HepG2 (cell line): ENCODE data around the gene FCAMR. TPM values are rescaled to one million over a fixed set of nuclear protein-coding genes. Genes with fewer than 3 reads are reported as not detected.
A peak's percentile ranks its signal among the peaks of the same experiment; 100 is the strongest.

Experiments
- ELF1 ChIP-seq: sonication (generic); formaldehyde crosslinking; IDR thresholded peaks from 2 replicates; pipeline ENCODE4 v1.4.0; 2020; ENCODE audit warnings: missing genetic modification reagents
- ESRRA ChIP-seq: sonication (generic); formaldehyde crosslinking; IDR thresholded peaks from 2 replicates; pipeline ENCODE4 v1.5.1; 2020; ENCODE audit warnings: mild to moderate bottlenecking, low read depth, missing genetic modification reagents
- ISX ChIP-seq: sonication (generic); formaldehyde crosslinking; conservative IDR thresholded peaks from 2 replicates; pipeline ENCODE4 v1.5.0; 2020; ENCODE audit warnings: missing genetic modification reagents
- PITX1 ChIP-seq: sonication (generic); formaldehyde crosslinking; IDR thresholded peaks from 2 replicates; pipeline ENCODE4 v1.5.1; 2020; ENCODE audit warnings: mild to moderate bottlenecking, missing genetic modification reagents
- REL ChIP-seq: sonication (generic); formaldehyde crosslinking; conservative IDR thresholded peaks from 2 replicates; pipeline ENCODE4 v1.8.0; 2022; ENCODE audit warnings: mild to moderate bottlenecking, missing genetic modification reagents, moderate library complexity
- ZNF3 ChIP-seq: IDR thresholded peaks from 2 replicates; pipeline ENCODE4 v1.7.0; 2017; ENCODE audit warnings: inconsistent platforms
- ZNF562 ChIP-seq: sonication (generic); formaldehyde crosslinking; IDR thresholded peaks from 2 replicates; pipeline ENCODE4 v1.8.0; 2022; ENCODE audit warnings: missing genetic modification reagents, borderline replicate concordance
- ZNF644 ChIP-seq: IDR thresholded peaks from 2 replicates; pipeline ENCODE4 v1.6.1; 2016; ENCODE audit warnings: low read depth
- polyA plus RNA-seq, 8 experiments: library from polyadenylated mRNA; depleted of rRNA in 3 of 8; stranded (reverse) in 7 of 8; unstranded in 1 of 8; fragments of >200 nt; fragmentation: Illumina TruSeq in 4 of 8; extraction: Trizol in 4 of 8; gene quantifications; 2 replicates each; pipeline versions ENCODE4 v1.2.1 to v1.2.3, GENCODE V29; 2011 to 2016; ENCODE audit warnings: low read depth in 4 of 8, missing spikeins in 1 of 8, mixed read lengths in 1 of 8; ENCODE audit not compliant: insufficient read depth in 1 of 8
- total RNA-seq, 5 experiments: library from RNA; depleted of rRNA; stranded (reverse); fragments of >200 nt; fragmentation: Illumina TruSeq; extraction: Trizol; gene quantifications; 2 replicates each; pipeline ENCODE4 v1.2.3, GENCODE V29; 2016; ENCODE audit warnings: low read depth in 1 of 5
- TF ChIP-seq, protein P1 (sequence below): sonication (generic); formaldehyde crosslinking; IDR thresholded peaks from 2 replicates; pipeline ENCODE4 v1.4.0; 2020; ENCODE audit warnings: missing genetic modification reagents, borderline replicate concordance
- TF ChIP-seq, protein P2 (sequence below): sonication (generic); formaldehyde crosslinking; IDR thresholded peaks from 2 replicates; pipeline ENCODE4 v1.4.0; 2020; ENCODE audit warnings: mild to moderate bottlenecking, missing genetic modification reagents
- TF ChIP-seq, protein P3 (sequence below): sonication (generic); formaldehyde crosslinking; IDR thresholded peaks from 2 replicates; pipeline ENCODE4 v1.5.0; 2020; ENCODE audit warnings: mild to moderate bottlenecking, missing genetic modification reagents, moderate library complexity
- TF ChIP-seq, protein P4 (sequence below): IDR thresholded peaks from 2 replicates; pipeline ENCODE4 v1.6.1; 2018; ENCODE audit warnings: missing genetic modification reagents, mild to moderate bottlenecking, missing compliant biosample characterization

FCAMR gene
- total and polyA plus RNA-seq, 2 of the 13 experiments (the other 11 are each of a cell fraction or from before 2014, with no cell fraction given): not detected

DNA sequence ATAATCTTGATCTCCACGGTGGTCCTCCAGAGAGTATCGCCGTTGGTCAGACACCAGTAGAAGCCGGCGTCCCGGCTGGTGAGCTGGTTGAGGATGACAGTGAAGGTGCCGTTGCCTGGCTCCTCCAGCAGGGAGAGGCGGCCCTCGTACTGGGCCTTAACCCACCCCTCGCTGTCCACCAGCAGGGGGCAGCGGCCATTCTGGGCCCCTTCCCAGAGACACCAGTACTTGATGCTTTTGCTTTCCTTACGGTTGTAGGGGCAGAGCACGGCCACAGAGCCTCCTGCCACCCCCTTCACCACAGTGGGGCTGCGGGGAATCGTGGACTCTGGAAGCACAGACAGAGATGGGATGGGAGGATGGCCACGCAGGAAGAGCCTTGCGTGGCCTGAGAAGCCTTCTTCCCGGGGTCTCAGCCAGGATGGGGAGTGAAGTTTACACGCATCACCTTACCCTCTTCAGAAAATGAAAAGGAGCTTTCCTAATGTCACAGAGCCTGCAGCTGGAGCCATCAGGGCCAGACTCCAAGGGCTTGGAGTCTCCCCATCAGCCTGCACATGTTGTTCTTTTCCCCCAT is 34.7 kb downstream of the FCAMR start (continued):
- TF ChIP-seq, protein P1, sequence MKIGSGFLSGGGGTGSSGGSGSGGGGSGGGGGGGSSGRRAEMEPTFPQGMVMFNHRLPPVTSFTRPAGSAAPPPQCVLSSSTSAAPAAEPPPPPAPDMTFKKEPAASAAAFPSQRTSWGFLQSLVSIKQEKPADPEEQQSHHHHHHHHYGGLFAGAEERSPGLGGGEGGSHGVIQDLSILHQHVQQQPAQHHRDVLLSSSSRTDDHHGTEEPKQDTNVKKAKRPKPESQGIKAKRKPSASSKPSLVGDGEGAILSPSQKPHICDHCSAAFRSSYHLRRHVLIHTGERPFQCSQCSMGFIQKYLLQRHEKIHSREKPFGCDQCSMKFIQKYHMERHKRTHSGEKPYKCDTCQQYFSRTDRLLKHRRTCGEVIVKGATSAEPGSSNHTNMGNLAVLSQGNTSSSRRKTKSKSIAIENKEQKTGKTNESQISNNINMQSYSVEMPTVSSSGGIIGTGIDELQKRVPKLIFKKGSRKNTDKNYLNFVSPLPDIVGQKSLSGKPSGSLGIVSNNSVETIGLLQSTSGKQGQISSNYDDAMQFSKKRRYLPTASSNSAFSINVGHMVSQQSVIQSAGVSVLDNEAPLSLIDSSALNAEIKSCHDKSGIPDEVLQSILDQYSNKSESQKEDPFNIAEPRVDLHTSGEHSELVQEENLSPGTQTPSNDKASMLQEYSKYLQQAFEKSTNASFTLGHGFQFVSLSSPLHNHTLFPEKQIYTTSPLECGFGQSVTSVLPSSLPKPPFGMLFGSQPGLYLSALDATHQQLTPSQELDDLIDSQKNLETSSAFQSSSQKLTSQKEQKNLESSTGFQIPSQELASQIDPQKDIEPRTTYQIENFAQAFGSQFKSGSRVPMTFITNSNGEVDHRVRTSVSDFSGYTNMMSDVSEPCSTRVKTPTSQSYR (CRISPR knock-in tag): no peak
- no peak for TF ChIP-seq REL (CRISPR knock-in tag)
- peak; percentile 22; the same call in 1 of the 2 replicates for TF ChIP-seq PITX1 (CRISPR knock-in tag)
- peak; percentile 42; the same call in 1 of the 2 replicates for TF ChIP-seq ZNF644 (CRISPR knock-in tag)
- TF ChIP-seq ESRRA (CRISPR knock-in tag): no peak
- TF ChIP-seq ELF1 (CRISPR knock-in tag): no peak
- no peak for TF ChIP-seq ZNF562 (CRISPR knock-in tag)
- TF ChIP-seq, protein P2, sequence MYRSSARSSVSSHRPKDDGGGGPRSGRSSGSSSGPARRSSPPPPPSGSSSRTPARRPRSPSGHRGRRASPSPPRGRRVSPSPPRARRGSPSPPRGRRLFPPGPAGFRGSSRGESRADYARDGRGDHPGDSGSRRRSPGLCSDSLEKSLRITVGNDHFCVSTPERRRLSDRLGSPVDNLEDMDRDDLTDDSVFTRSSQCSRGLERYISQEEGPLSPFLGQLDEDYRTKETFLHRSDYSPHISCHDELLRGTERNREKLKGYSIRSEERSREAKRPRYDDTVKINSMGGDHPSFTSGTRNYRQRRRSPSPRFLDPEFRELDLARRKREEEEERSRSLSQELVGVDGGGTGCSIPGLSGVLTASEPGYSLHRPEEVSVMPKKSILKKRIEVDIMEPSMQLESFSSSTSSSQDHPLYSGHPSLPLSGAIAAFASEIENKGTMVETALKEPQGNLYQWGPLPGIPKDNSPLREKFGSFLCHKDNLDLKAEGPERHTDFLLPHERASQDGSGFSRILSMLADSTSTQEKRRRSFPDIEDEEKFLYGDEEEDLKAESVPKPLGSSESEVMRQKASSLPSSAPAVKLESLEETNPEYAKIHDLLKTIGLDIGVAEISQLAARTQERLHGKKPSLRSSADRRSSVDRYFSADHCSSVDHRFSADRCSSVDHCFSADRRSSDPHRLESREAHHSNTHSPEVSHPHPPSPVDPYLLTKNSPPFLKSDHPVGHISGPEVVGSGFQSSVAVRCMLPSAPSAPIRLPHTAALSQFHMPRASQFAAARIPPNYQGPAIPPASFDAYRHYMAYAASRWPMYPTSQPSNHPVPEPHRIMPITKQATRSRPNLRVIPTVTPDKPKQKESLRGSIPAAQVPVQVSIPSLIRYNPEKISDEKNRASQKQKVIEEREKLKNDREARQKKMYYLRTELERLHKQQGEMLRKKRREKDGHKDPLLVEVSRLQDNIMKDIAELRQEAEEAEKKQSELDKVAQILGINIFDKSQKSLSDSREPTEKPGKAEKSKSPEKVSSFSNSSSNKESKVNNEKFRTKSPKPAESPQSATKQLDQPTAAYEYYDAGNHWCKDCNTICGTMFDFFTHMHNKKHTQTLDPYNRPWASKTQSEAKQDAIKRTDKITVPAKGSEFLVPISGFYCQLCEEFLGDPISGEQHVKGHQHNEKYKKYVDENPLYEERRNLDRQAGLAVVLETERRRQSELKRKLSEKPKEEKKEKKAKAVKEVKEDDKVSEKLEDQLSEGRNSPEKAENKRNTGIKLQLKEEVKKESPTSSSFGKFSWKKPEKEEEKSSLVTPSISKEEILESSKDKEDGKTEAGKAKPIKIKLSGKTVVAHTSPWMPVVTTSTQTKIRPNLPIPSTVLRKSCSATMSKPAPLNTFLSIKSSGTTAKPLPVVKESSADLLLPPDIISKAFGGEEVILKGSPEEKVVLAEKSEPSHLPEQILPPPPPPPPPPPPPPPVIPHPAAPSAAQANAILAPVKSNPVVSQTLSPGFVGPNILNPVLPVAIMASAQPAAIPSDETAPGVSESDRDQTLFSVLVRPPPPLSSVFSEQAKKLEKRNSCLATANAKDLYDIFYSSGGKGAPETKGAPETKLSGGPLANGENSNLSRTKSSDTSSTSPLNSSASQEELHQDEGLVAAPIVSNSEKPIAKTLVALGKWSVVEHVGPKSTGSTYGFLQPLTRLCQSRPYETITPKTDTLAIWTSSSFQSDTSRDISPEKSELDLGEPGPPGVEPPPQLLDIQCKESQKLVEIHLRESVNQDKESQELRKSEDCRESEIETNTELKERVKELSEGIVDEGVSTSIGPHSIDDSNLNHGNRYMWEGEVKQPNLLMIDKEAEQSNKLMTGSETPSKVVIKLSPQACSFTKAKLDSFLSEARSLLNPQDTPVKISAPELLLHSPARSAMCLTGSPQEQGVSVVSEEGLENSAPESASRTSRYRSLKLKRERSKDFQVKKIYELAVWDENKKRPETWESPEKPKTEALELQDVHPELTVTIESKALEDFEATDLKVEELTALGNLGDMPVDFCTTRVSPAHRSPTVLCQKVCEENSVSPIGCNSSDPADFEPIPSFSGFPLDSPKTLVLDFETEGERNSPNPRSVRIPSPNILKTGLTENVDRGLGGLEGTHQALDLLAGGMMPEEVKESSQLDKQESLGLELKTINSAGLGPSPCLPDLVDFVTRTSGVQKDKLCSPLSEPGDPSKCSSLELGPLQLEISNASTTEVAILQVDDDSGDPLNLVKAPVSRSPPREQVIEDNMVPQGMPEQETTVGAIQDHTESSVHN: no peak
- TF ChIP-seq ISX (CRISPR knock-in tag): no peak
- TF ChIP-seq, protein P3, sequence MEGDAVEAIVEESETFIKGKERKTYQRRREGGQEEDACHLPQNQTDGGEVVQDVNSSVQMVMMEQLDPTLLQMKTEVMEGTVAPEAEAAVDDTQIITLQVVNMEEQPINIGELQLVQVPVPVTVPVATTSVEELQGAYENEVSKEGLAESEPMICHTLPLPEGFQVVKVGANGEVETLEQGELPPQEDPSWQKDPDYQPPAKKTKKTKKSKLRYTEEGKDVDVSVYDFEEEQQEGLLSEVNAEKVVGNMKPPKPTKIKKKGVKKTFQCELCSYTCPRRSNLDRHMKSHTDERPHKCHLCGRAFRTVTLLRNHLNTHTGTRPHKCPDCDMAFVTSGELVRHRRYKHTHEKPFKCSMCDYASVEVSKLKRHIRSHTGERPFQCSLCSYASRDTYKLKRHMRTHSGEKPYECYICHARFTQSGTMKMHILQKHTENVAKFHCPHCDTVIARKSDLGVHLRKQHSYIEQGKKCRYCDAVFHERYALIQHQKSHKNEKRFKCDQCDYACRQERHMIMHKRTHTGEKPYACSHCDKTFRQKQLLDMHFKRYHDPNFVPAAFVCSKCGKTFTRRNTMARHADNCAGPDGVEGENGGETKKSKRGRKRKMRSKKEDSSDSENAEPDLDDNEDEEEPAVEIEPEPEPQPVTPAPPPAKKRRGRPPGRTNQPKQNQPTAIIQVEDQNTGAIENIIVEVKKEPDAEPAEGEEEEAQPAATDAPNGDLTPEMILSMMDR: peak; percentile 96
- no peak for TF ChIP-seq ZNF3
- TF ChIP-seq, protein P4, sequence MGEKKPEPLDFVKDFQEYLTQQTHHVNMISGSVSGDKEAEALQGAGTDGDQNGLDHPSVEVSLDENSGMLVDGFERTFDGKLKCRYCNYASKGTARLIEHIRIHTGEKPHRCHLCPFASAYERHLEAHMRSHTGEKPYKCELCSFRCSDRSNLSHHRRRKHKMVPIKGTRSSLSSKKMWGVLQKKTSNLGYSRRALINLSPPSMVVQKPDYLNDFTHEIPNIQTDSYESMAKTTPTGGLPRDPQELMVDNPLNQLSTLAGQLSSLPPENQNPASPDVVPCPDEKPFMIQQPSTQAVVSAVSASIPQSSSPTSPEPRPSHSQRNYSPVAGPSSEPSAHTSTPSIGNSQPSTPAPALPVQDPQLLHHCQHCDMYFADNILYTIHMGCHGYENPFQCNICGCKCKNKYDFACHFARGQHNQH: 0 out of 2 replicates have a peak, but pooled peaks have one; percentile 23
